ENCODE results near the gene SBF1.

Gene SBF1

DNA sequence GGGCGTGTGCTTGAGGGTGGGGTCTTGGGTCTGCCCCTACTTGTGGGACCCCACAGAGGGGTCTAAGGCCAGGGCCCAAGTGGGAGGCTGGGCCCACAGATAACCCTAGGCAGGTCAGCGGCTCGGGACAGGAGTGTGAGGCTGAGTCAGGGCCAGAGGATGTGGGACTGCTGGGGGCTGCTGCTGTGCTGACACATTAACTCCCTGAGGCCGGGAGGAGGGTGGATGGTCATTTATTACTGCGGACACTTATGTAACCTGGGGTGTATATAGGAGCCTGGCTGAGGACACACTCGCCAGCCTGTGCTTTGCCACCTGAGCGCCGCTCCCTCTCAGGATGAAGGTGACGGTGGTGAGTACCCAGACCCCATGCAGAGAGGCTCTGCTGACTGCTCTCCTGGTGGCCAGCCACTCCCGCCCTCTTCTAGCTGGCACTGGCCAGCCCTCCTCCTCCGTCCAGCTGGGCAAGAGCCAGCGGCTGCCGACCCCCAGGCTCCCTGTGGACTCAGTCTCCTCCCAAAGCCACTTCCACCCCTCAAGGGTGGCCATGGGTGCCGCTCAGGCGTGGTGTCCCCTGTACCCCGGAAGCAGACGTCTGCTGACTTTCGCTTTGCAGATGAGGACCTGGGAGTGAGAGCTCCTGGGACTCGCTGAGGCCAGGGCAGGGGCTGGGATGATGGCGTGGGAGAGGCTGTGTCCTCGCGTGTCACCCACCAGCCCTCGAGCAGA lies 11.9 kb upstream of the SBF1 start, which contains the start of gene MIOX:
Gene MIOX, plus strand, starts transcription at position 299 of the 729 bp plus-strand sequence. Its CDS starts 39 bp downstream, at position 338.
- DNase-seq (ENCODE audit: low read depth, low spot score): no peak

DNA sequence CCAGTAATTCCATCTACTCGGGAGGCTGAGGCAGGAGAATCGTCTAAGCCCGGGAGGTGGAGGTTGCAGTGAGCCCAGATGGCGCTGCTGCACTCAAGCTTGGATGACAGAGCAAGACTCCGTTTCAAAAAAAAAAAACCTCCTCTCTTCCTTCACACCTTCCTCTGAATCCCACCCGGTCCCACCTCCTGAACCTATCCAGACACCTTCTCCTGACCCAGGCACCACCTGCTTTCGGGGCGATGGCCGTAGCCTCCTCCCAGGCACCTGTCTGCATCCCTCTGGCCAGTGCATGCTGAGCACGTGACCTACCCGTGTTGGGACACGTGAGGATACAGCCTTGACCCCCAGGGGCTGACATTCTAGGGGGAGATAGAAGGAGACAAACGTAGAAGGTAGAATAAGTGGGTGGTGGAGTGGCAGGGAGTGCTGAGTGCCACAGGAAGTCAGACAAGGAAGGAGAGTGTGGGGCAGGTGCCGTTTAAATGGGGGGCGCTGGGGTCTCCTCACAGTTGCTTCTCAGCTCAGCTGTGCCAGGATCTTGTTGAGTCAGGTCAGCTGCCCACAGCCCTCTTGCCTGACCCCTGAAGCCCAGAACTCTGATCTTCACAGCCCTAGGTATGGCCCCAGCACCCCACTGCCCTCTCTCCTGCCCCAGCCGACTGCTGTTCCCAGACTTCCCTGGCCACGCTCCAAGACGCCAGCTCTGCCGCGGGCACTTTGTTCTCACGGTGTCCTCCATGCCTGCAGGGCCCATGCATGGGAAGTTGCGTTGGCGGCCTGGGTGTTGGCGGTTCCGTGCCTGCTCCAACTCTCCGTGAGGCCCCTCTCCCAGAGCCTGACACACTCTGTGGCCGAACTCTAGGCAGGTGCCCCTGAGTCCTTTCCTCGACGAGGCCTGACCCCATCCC lies 10.6 kb upstream of the SBF1 start:
- no peak for DNase-seq (ENCODE audit: low read depth, low spot score)

DNA sequence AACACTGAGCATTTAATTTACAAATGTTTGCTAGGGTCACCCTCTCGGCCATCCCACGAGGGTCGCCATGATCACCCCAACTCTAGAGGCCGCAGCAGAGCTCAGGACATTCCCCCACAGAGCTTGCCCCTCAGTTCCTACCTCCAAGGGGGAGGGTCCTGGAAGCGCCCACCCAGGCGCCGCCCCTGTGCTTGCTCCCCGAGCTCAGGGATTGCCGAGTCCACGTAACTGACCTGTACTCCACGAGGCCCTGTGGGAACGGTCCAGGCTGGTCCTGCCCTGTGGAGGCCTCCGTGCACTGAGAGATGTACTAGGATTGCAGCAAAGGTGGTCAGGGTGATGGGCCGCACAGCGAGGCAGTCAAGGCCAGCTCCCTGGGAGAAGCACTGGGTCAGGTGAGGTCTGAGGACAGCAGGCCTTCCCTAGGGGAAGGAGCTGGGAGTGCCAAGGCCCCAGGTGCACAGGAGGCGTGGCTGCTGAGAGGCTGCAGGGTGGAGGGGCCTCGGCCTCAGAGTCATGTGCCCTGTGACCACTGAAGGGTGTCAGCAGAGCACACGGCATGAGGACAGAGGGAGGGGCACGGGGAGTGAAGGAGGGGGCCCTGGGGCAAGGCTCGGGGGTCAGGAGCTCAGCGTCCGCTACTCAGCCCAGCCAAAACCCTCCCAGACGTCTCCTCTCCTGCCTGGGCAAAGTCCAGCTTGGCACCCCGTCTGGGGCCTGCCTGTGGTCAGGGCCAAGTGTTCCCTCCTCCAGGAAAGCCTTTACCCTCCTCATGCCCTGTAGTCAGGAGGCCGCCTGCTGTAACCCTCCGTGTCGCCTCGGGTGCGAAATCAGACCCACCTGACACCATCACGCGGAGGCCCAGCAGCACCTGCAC lies 9.4 kb upstream of the SBF1 start:
- DNase-seq (ENCODE audit: low read depth, low spot score): no peak

DNA sequence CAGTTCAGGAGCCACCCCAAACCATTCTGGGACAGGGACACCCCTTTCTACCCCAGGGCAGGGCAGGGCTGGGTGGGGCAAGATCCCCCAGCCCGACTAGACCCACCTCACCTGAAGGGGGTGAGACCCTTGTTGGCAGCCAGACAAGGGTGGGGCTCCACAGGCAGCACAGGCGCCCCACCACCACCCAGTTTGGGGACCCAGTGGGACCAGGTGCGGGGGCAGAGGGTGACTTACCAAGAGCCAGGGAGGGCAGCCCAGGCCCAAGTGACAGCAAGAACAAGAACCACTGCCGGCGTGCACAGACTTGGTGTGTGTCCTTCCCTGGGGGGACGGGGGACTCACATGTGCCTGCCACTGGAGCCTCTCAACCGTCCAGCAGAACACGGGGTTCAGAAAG lies 8.7 kb upstream of the SBF1 start:
- DNase-seq (ENCODE audit: low read depth, low spot score): no peak

DNA sequence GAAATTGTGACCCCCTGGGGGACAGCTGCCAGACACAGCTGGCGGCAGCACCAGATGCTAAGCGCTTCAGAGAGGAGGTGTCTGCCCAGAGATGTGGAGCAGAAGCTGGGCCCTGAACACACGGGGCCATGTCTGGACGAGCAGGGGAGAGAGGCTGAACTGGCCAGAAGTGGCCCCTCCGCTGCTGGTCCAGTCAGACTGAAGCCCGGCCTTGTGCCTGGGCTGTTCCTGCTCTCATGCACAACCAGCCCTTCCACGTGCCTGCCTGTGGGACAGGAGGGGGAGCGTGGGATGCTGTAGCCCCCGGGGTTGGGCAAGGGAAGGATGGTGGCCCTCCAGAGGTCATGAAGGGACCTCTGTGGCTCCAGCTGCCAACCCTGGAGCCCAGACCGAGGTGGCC lies 8.3 kb upstream of the SBF1 start:
- DNase-seq (ENCODE audit: low read depth, low spot score): no peak

DNA sequence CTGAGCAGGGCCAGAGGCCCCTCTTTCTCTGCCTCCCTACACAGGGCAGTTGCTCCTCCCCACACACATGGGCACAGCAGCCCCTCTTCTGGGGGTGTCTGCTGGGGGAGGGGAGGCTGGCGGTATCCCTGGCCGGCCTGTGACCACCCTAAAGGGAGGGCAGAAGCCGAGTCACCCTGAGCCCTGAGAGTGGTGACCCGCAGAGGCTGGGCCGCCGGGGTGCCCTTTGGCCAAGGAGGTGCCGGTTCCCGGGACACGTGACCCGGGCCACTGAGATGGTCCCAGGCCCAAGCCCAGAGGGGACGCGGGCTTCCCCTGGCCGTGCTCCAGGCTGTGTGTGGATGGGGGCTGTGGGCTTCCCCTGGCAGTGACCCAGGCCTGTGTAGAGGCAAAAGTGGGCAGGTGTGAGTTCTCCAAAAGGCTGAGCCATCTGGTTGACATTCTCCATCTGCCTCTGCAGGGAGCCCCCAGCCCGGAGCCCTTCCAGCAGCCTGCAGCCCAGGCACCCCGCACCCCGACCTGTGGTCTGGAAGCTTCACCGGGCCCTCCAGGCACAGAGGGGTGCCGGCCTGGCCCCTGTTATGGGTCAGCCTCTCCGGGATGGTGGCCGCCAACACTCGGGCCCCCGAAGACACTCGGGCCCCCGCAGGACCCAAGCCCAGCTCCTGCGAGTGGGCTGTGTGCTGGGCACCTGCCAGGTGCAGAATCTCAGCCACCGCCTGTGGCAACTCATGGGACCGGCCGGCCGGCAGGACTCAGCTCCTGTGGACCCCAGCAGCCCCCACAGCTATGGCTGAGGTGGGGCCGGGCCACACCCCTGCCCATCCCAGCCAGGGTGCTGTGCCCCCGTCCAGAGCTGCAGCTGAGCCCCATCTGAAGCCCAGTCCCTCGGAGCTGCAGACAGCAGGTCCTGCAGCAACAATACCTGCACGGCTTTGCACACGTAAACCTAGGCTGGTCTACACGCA lies 7.6 kb upstream of the SBF1 start:
- no peak for DNase-seq (ENCODE audit: low read depth, low spot score)

DNA sequence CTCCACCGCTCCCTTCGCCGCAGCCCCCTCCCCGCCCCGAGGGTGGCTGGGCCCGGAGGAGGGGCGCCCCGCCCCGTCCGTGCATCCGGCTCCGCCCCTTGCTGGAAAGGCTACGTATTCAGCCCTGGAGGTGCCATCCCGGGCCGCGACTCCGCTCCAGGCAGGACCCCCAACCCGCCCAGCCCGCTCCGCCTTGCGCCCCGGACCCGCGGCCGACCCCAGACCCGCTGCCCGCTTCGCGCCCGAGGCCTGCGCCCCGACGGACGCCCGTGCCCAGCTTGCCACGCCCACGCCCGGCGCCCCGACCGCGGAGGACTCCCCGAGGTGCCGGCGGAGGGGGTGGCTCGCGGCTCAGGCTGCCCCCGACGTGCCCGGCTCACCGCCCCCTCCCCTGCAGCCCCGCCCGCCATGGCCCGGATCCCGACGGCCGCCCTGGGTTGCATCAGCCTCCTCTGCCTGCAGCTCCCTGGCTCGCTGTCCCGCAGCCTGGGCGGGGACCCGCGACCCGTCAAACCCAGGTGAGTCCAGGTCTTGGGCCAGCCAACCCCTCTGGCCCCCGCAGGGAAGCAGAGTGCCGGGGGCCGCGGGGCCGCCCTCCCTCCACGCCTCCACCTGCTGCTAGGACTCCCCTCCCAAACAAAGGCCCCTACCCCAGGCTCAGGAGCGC lies 6.7 kb upstream of the SBF1 start, which contains the start of gene ADM2:
Gene ADM2, plus strand, starts transcription at position 104 of the 667 bp plus-strand sequence. Its CDS starts 305 bp downstream, at position 409.
- peak; percentile 34 for DNase-seq (ENCODE audit: low read depth, low spot score)

DNA sequence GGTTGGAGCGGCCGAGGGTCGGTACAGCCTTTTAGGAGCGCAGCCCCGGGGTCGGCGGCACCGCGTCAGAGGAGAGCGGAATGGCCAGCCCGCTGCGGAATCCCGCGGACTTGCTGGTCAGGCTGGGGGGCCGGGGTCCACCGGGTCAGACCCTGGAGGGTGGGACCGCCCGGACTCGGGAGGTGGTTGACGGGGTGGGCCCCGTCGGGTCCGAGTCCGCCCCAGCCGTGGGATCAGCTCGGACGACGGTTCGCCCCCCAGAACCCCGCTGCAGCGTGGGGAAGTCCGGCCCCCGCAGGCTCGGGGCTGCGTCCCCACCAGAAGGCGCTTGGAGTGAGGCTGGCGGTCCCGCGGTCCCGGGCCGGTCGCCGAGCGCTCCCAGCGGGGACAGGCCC lies 6.2 kb upstream of the SBF1 start:
- DNase-seq (ENCODE audit: low read depth, low spot score): no peak

DNA sequence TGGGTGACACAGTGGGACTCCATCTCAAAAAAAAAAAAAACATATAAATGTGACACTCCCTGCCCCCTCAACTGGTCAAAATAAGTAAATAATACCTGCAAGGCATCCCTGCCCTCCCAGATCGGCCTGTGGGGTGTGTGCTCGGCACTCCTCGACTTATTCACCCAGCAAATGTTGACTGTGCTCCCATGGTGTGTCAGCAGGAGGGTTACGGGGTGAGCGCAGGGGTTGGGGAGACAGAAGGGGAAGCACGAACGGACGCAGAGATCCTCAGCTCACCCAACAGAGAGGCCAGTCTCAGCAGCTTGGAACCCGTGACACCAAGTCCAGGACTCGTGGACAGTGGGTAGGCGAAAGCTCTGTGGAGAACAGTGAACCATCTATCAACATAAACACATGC lies 4.9 kb upstream of the SBF1 start:
- no peak for DNase-seq (ENCODE audit: low read depth, low spot score)

DNA sequence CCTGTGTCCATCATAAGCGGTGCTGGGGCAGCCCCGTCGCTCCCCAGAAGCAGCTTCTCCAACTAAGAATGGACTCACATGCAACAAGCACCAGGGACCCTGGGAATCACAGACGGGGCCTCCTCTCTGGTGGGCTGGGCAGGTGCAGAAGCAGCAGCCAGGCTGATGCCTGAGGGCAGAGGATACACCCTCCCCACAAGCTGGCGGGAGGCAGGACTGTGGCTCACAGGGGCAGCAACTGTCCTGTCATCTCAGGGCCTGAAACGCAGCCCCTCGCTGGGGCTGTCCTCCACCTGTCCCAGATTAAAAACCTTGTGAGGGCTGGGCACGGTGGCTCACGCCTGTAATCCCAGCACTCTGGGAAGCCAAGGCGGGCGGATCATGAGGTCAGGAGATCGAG lies 3.1 kb upstream of the SBF1 start:
- DNase-seq (ENCODE audit: low read depth, low spot score): no peak

DNA sequence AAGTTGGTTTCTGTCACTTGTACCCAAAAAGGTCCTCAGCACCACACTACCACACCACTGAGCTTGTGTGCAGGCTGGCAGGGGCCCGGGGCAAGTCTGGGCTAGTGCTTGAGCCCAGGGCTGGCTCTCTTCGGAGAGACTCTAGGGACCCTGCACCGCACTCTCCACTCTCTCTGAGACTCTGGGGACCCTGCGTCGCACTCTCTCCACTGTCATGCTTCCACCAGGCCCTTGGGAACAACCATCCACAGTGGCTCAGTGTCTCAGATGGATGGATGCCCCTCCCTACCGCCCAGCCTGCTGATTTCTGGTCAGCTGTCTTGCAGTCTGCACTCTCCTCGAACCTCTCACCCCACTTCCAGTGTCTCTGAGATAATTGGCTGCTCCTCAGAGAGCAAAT lies 2.0 kb upstream of the SBF1 start:
- DNase-seq (ENCODE audit: low read depth, low spot score): no peak

DNA sequence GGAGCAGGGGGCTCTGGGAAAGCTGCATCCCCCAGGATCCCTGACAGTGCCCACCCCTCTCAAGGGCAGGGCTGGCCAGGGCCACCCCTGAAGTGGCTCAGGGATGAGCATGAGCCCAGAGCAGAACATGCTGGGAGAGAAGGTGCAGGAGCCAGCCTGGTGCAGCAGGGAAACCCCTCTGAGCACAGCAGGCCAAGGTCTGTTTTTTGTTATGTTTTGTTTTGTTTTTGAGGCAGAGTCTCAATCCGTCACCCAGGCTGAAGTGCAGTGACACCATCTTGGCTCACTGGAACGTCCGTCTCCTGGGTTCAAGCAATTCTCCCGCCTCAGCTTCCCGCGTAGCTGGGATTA lies 792 bp upstream of the SBF1 start:
- DNase-seq (ENCODE audit: low read depth, low spot score): no peak

DNA sequence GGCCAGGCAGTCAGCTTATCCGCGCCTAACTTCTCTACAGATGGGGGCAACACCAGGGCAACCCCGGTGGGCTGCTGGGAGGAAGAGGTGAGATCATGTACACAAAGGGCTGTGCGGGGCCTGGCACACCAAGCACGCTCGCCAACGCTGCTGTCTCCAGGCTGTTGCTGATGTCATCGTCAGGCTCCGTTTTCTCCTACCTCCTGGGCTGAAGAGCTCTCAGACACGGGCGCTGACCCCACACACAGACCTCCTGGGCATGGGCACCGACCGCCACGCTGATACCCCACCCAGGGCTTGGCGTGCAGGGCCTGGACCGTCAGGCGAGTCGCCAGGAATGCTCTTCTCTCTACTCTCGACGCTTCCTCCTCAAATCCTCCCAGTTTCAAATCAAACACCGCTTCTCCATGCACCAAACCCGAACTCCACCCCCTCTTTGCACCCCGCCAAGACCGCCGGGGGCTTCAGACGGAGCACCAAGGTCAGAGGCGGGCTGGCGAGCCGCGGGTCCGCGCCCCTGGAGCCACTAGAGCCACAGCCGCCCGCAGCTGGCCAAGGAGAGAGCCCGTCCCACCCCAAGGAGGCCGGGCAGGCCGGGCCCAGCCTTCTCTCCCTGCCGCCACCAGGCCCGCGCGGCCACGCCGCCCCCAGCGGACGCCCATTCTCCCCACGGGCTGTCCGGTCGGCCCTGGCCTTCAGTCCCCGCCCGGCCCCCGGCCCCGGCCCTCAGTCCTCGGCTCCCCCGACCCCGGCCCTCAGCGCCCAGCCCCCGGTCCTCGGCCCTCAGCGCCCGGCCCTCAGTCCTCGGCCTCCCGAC lies 772 bp downstream of the SBF1 start:
- peak; percentile 69 for DNase-seq (ENCODE audit: low read depth, low spot score)

DNA sequence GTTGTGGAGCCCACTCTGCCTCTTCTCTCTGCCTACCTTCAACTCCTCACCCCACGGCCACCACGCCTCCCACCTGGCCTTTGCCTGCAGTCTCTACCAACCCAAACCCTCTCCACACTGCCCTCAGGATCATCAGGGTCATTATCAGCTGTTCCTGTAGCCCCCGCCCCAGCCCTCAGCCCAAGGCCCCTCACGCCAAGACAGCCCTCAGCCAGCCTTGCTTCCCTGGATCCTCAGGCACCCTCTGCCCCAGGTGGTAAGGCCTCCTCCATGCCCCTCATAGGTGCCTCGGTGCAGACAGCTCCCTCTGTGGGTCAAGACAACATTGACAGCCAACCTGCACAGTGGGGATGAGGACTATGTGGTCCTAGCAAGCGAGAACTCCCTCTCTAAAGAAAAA lies 1.7 kb downstream of the SBF1 start:
- DNase-seq (ENCODE audit: low read depth, low spot score): no peak

DNA sequence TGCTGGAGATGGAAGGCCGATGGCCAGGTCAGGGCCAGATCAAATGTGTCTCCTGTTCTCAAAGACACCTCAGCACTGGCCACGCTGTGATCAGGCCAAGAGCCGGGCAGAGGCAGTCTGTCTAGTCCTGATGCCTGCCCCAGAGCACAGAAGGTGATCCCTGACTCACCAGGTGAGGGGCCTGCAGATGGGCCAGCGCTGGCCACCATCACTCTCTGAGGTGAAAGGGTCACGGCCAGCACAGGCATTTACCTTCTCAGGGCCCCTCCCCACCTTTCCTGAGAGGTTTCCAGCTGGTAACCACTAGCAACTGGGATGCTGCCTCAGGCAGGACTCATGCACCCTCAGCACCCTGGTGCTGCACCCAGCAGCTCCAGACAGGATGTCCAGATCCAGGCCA lies 2.9 kb downstream of the SBF1 start:
- no peak for DNase-seq (ENCODE audit: low read depth, low spot score)

DNA sequence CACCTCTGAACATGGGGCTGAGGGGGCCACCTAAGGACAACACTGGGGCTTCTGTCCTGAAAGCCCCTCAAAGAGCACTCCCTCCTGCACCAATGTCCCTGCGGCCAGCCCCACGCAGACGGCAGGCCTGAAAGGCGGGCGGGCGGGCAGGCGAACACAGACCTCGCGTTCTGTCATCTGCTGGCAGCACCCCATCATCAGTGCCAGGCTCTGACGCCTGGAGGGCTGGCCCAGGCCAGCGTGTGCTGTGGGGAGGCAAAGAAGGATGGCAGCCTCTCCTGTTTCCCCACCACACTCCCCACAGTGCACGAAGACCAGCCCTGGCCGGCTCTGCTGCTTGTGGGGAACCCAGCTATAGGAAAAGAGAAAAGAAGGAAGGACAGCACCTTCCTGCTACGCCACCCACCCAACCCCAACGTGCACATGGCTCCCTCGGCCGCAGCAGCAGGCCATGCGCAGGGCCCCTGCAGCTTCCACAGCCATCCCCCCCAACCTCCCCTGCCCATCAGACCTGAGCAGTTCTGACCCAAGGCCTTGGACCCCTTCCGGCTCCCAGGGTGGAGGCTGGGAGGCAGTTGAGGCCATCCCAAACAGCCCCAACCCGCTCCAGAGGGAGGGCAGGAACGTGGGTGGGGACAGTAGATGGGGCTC lies 3.5 kb downstream of the SBF1 start:
- no peak for DNase-seq (ENCODE audit: low read depth, low spot score)

DNA sequence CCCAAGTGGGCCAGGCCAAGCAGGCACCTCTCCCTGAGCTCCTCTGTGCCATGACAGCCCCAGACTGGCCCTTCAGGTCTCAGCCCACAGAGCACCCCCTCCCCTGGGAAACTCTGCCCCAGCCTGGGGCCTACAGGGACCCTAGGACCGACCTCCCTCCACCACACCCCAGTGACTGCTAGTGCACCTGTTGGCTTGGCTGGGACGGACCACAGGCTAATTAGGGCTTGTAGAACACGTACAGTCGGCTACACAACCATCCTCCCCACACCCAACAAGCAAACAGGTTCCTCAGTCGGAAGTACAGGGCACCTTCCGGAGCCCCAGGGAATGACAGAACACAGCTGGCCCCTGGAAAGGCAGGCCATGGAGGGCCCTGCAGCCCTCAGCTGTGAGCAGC lies 4.3 kb downstream of the SBF1 start:
- DNase-seq (ENCODE audit: low read depth, low spot score): no peak

DNA sequence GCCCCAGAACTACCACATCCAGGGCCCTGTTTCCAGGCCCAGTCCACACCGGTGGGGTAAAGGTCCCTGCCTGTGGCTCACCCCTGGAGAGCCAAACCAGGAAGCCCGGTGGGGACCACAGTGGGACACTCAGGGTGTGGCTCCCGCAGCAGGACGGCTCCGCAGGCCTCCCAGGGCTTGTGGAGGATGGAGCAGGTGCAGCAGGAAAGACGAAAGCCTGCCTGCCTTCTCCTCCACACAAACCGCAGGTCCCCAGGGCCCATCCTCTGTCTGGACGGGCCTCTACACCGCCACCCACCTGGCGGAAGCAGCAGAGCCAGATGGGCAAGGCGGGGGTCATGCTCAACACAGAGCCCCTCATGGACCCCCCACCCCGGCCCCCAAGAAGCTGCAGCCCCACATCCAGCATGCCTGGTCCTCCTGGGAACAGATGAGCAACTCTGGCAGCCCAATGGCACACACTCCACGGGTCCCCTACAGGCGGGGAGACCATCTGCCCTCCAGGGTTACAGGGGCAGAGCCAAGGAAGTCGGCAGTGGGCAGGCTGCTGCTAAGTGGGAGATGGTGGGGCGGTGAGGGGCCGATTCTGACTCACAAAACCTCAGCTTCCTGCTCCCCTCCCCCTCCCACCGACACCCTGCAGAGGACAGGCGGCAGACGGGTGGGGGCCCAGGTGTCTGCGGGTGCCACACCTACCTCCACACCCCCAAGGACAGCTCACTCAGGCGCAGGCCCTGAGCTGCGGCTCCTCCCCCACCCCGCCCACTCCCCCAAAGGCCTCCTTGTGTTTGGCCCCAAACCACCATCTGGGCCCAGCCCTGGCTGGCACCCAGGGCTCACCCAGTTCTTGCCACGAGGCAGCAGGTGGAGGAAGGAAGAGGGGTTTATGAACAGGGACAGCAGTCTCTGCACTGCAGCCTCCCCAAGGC lies 5.2 kb downstream of the SBF1 start:
- peak; percentile 61 for DNase-seq (ENCODE audit: low read depth, low spot score)

Data from astrocyte of the hippocampus (primary cell).